IPS DF 6.9 (cell line): ENCODE data around the gene HECTD4.
"Not testable (repeated sequence)": the region's sequence is repeated elsewhere in the genome, so short reads cannot be mapped to it uniquely, and the experiment has no call there.

Experiments used
- DNase-seq: peaks from one replicate; pipeline ENCODE4 v3.0.0-alpha.2; 2013; ENCODE audit warnings: low read depth, low spot score
- H3K27ac ChIP-seq: one replicate; pipeline ENCODE4 v1.5.1; 2013; ENCODE audit warnings: low read length, control low read depth
- H3K27me3 ChIP-seq: 2 replicates; pipeline ENCODE4 v1.6.1; 2013; ENCODE audit warnings: mild to moderate bottlenecking, low read length; ENCODE audit not compliant: control insufficient read depth, insufficient read depth
- H3K36me3 ChIP-seq: 2 replicates; pipeline ENCODE4 v1.6.1; 2013; ENCODE audit warnings: low read length; ENCODE audit not compliant: control insufficient read depth, insufficient read depth
- H3K4me1 ChIP-seq: 2 replicates; pipeline ENCODE4 v1.6.1; 2013; ENCODE audit warnings: low read length; ENCODE audit not compliant: control insufficient read depth, insufficient read depth
- H3K4me3 ChIP-seq: 2 replicates; pipeline ENCODE4 v1.5.1; 2013; ENCODE audit warnings: mild to moderate bottlenecking, low read length
- H3K9me3 ChIP-seq: 2 replicates; pipeline ENCODE4 v1.6.1; 2013; ENCODE audit warnings: low read length, inconsistent platforms; ENCODE audit not compliant: control insufficient read depth, insufficient read depth
- WGBS: extraction: QIAGEN DNeasy Blood & Tissue Kit; methylation state at CpG from one replicate; pipeline ENCODE4 v1.1.7; 2013; ENCODE audit warnings: mixed read lengths, missing lambda C conversion rate; ENCODE audit not compliant: insufficient read length, insufficient coverage; 5-methylcytosine and 5-hydroxymethylcytosine counted together

HECTD4 gene

GRCh38 chr12:112239020-112239419 lies 143.2 kb downstream of the HECTD4 start:
- Histone ChIP-seq H3K27me3 (no peaks in the 10 kb centered on the region), H3K4me3 (no peak overlapping the region), H3K36me3 (peaks cover 14% of the 10 kb centered on the region), H3K9me3 (no peaks in the 10 kb centered on the region), H3K27ac (no peak overlapping the region), H3K4me1 (no peaks in the 10 kb centered on the region)
- DNase-seq, result no peak
- WGBS, result no CpG with 5 or more reads among the region's 7 CpGs

DNA sequence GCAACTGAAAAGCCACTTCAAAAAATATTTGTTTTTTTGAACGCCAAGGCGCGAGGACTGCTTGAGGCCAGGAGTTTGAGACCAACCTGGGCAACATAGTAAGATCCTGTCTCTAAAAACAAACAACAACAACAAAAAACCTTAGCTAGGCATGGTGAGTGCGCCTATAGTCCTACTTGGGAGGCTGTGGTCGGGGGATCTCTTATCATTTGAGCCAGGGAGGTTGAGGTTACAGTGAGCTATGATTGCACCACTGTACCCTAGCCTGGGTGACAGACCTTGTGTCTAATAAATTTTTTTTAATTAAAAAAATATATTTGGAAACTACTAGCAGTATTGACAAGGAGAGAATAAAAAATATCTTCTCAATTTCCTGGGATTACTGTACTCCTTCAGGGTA lies 143.8 kb downstream of the HECTD4 start:
- H3K36me3 ChIP-seq, result peaks cover 11% of the 10 kb centered on the region
- H3K4me3 ChIP-seq, result no peak overlapping the region
- WGBS, result no CpG with 5 or more reads among the region's 5 CpGs
- no peaks in the 10 kb centered on the region for H3K4me1 ChIP-seq
- no peaks in the 10 kb centered on the region for H3K27me3 ChIP-seq
- no peak for DNase-seq
- no peak overlapping the region for H3K27ac ChIP-seq
- no peaks in the 10 kb centered on the region for H3K9me3 ChIP-seq

DNA sequence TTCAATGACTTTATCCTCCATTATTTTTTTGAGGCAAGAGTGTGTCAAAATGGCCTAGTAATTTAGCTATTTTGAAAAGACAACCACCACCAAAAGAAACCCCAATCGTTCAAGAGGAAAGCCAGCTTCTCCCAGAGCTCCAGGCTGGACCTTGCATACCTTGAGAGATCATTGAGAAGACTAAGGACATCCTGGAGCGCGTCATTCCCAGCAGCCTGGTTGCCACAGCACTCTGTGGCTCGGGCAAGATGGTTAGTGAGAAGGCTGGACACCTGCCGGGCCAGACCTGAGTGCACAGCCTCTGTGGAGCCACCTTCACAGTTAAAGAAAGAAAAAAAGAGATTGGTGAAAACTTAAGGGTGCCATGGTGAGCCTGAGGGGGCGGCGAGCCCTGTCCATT lies 145.4 kb downstream of the HECTD4 start:
- WGBS, result no CpG with 5 or more reads among the region's 7 CpGs
- DNase-seq, result no peak
- H3K36me3 ChIP-seq, result peaks cover 8% of the 10 kb centered on the region
- H3K27me3 ChIP-seq, result no peaks in the 10 kb centered on the region
- H3K27ac ChIP-seq, result no peak overlapping the region
- no peaks in the 10 kb centered on the region for H3K9me3 ChIP-seq
- H3K4me3 ChIP-seq, result no peak overlapping the region
- no peaks in the 10 kb centered on the region for H3K4me1 ChIP-seq

- Histone ChIP-seq H3K27me3 (no peaks in the 10 kb centered on the region), H3K36me3 (peaks cover 8% of the 10 kb centered on the region)
- WGBS, result no CpG with 5 or more reads among the region's 1 CpG
Observed at GRCh38 chr12:112236386-112236785, 145.8 kb downstream of the HECTD4 start.

DNA sequence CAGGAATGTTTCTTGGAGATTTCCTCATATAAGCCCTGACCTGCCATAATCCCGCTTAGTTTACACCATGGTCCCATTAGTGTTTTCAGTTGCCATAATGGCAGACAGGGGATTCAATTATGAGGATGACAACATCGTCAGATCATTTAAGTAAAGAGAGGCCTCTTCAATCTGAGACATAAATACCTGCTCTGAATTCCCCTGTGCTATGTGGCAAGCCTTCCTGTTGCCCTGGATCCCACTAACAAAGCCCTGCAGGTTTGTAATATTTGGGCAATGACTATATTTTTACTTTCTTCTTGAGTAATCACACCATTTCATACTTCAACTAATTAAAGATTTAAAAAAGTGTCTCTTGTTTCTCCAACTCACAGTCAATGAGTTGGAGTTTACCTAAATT lies 147.9 kb downstream of the HECTD4 start:
- H3K4me1 ChIP-seq, result no peaks in the 10 kb centered on the region
- H3K27ac ChIP-seq, result no peak overlapping the region
- no CpG with 5 or more reads among the region's 2 CpGs for WGBS
- H3K36me3 ChIP-seq, result peaks cover 8% of the 10 kb centered on the region
- H3K27me3 ChIP-seq, result no peaks in the 10 kb centered on the region
- no peak for DNase-seq
- H3K4me3 ChIP-seq, result no peak overlapping the region
- H3K9me3 ChIP-seq, result no peaks in the 10 kb centered on the region

More at GRCh38 chr12:112236386-112236785, 145.8 kb downstream of the HECTD4 start:
- H3K4me3 ChIP-seq, result no peak overlapping the region
- DNase-seq, result no peak
- H3K4me1 ChIP-seq, result no peaks in the 10 kb centered on the region
- H3K27ac ChIP-seq, result no peak overlapping the region
- no peaks in the 10 kb centered on the region for H3K9me3 ChIP-seq

DNA sequence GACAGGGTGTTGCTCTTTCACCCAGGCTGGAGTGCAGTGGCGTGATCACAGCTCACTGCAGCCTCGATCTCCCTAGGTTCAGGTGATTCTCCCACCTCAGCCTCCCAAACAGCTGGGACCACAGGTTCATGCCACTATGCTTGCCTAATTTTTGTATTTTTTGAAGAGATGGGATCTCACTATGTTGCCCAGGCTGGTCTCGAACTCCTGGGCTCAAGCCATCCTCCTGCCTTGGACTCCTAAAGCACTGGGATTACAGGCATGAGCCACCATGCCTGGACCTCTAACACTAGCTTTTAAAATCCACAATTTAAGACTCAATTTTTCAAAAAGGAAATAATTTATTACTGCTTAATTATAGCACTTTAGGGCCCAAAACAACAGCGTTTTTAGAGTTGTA lies 149.0 kb downstream of the HECTD4 start:
- Histone ChIP-seq H3K27ac (no peak overlapping the region), H3K4me1 (no peaks in the 10 kb centered on the region), H3K36me3 (peaks cover 8% of the 10 kb centered on the region), H3K9me3 (no peaks in the 10 kb centered on the region), H3K4me3 (no peak overlapping the region), H3K27me3 (no peaks in the 10 kb centered on the region)
- no peak for DNase-seq
- WGBS, result no CpG with 5 or more reads among the region's 4 CpGs

DNA sequence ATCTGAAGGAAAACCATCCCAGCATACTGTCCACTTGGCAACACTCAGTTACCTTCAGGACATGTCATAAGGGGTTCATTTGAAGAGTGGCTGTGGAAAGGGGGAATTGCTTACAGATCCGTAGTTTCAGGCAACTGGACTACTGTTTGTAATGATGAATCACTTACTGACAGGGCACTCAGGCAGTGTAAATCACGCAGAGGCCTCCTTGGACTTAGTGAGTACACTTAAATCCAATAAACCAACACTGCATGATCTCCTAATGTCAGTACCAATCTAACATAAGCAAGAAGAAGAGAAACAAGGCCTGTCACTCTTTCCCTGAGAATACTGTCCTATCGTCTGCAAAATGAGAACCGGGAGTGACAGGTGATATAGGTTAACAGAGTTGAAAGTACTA lies 152.1 kb downstream of the HECTD4 start:
- no peaks in the 10 kb centered on the region for H3K4me1 ChIP-seq
- no peaks in the 10 kb centered on the region for H3K9me3 ChIP-seq
- no peak for DNase-seq
- no peaks in the 10 kb centered on the region for H3K27me3 ChIP-seq
- peaks cover 5% of the 10 kb centered on the region; the same call in 1 of the 2 replicates for H3K36me3 ChIP-seq
- H3K4me3 ChIP-seq, result no peak overlapping the region
- H3K27ac ChIP-seq, result no peak overlapping the region
- WGBS, result no CpG with 5 or more reads among the region's 4 CpGs

- H3K27me3 ChIP-seq, result no peaks in the 10 kb centered on the region
- H3K27ac ChIP-seq, result no peak overlapping the region
- peaks cover 3% of the 10 kb centered on the region; the same call in 1 of the 2 replicates for H3K36me3 ChIP-seq
- DNase-seq, result no peak
- WGBS, result no CpG with 5 or more reads among the region's 3 CpGs
- H3K4me3 ChIP-seq, result no peak overlapping the region
- H3K4me1 ChIP-seq, result no peaks in the 10 kb centered on the region
- no peaks in the 10 kb centered on the region for H3K9me3 ChIP-seq
Observed at GRCh38 chr12:112226768-112227167, 155.5 kb downstream of the HECTD4 start.

DNA sequence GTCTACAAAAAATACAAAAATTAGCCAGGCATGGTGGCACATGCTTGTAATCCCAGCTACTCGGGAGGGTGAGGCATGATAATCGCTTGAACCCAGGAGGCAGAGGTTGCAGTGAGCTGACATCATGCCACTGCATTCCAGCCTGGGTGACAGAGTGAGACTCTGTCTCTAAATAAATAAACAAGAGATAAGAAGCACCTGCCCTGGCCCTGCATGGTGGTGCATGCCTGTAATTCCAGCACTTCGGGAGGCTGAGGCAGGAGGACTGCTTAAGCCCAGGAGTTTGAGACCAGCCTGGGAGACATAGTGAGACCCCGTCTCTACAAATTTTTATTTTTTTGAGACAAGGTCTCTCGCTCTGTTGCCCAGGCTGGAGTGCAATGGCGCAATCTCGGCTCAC lies 161.6 kb downstream of the HECTD4 start:
- H3K9me3 ChIP-seq, DNase-seq, H3K27ac ChIP-seq, H3K4me1 ChIP-seq, H3K27me3 ChIP-seq, H3K4me3 ChIP-seq, H3K36me3 ChIP-seq: not testable (repeated sequence)
- WGBS, result no CpG with 5 or more reads among the region's 7 CpGs

- Histone ChIP-seq H3K27me3 (no peaks in the 10 kb centered on the region), H3K36me3 (peaks cover 4% of the 10 kb centered on the region; the same call in 1 of the 2 replicates), H3K27ac (no peak overlapping the region), H3K9me3 (no peaks in the 10 kb centered on the region), H3K4me1 (no peaks in the 10 kb centered on the region), H3K4me3 (no peak overlapping the region)
- DNase-seq, result no peak
- no CpG with 5 or more reads among the region's 11 CpGs for WGBS
Observed at GRCh38 chr12:112219195-112219594, 163.0 kb downstream of the HECTD4 start.

GRCh38 chr12:112218150-112218549 lies 164.1 kb downstream of the HECTD4 start:
- no CpG with 5 or more reads among the region's 3 CpGs for WGBS
- Histone ChIP-seq H3K27me3 (no peaks in the 10 kb centered on the region), H3K4me1 (no peaks in the 10 kb centered on the region), H3K4me3 (no peak overlapping the region), H3K36me3 (peaks cover 5% of the 10 kb centered on the region; the same call in 1 of the 2 replicates), H3K27ac (no peak overlapping the region), H3K9me3 (no peaks in the 10 kb centered on the region)
- DNase-seq, result no peak
